Activated CD8-positive, alpha-beta memory T cell treated with anti-CD3 and anti-CD28 coated beads for 4 hours (primary cell): ENCODE measurements around the gene NTNG1.
"Not testable (repeated sequence)": the region's sequence is repeated elsewhere in the genome, so short reads cannot be mapped to it uniquely, and the experiment has no call there.

ENCODE experiments used
- DNase-seq, 2 donors: peaks; one replicate each; pipeline ENCODE4 v3.0.0-alpha.2; 2020; ENCODE audit warnings: low read depth in 2 of 2

The NTNG1 gene

DNA sequence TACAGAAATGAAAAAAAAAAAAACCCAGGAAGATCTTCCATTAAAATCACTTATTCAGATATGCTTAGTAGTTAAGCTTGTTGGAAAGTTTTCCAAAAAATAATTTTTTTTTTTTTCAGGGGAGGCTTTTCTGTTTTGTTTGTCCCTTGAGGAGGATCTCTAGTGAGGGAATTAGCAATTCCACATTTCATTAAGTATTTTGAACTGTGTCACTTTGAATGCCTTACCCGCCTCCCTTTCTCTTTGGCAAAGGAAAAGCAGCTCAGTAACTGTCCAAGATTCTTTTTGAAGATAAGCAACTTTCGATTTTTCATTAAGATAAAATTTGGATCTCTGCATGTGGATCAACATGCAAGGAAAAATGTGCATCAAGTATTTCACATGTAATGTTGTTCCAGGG lies 1.8 kb downstream of the NTNG1 start:
- no peak for DNase-seq

DNA sequence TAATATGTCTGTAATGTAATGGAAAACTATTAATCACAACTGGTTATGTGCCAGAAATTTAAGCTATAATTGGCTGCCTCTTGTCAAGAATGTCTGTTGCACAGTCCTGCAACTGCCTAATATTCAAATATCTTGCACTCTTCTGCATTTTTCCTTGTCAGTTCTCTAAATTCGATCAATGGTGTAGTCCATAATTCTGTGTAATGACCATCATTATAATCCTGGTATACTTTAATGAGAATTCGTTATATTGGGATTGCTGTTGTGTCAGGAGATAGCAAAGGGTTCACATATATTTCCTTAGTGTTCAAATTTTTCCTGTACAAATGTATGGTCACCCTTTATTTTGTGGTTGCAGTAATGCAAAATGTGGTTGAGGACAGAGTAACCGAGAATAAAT lies 4.8 kb downstream of the NTNG1 start:
- DNase-seq, result no peak

DNA sequence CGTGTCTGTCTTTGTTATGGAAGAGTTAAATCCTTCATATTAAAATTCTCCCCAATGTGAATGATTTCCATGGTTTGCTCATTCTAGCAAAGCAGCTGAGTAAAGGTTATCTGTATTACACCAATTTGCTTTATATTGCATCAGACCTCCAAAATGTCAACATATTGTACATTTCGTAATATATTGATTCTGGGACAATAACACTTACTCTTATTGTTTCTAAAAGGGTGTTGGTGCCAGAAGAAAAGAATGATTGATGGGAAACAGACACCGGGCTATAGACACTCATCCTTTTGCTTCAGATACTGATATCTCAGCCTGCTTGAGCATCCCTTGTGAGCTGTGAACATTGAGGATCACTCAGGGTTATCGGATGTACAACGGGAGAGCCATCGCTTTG lies 7.0 kb downstream of the NTNG1 start:
- no peak for DNase-seq

DNA sequence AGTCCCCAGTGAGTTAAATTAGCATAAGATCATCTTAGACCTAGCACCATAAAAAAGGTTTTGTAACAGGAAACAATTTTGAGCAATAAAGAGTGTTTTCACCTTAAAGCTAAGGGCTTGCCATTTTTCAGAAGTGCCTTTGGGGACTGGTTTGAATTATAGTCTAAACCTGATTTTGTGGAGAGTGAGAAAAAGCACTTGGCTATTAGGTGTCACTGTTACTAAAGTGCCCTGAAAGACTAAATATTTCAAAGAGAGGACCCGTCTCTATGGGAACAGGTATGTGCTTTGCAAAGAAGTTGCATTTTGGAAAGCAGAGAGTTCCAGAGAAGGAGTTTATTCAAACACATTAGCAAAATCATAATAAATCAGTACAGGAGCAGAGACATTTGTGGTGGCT lies 9.1 kb downstream of the NTNG1 start:
- no peak for DNase-seq

DNA sequence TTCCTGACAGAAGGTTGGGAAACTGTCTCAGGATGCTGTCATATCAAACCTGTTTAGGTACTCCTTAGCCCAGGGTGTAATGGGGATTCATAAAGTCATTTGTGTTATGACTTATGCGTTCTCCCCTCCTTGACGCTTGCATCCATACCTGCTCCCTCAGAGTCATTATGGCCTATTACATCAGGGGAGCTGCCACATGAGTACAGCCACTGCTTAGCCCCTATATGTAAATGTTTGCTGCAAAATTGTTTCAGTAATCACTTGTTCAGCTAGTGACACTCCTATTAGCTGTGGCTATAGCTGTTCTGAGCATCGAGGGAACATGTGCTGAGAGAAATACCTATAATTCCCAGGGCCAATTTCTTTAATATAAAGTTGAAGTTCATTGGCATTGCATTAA lies 10.5 kb downstream of the NTNG1 start:
- no peak for DNase-seq

DNA sequence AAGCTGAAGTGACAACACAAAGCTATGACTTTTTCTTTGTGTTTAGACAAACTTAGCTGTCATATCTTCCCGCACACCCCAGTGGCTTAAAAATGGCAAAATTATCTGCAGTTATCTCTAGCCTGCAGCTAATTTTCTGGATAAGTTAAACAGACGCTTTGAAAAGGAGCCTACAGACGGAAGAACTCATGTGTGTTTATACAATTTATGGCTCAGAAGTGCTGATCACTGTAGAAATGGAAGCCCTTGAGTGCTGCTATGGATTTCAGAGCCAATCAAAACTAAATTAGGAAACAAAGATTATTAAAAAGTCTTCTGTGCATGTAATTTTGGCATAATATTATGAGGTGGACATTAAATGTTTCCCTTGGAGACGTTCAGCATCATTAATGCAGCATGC lies 11.6 kb downstream of the NTNG1 start:
- no peak for DNase-seq

DNA sequence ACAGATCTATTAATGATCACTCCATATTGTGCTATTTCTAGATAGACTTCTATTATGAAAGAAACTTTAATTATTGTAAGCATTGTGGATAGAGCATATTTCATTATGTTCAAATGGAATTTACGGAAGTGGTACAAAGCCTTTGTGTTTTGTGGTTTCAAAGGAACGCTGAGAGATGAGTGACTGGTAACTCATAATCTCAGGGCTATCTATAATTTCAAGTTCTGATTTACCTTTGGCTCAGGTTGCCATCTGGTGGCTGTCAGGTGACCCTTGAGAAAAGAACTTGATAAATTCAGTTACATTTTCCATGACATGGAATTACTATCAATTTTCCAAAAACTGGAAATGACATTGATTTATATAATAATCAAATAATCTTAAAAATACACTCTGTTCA lies 12.2 kb downstream of the NTNG1 start:
- no peak for DNase-seq

DNA sequence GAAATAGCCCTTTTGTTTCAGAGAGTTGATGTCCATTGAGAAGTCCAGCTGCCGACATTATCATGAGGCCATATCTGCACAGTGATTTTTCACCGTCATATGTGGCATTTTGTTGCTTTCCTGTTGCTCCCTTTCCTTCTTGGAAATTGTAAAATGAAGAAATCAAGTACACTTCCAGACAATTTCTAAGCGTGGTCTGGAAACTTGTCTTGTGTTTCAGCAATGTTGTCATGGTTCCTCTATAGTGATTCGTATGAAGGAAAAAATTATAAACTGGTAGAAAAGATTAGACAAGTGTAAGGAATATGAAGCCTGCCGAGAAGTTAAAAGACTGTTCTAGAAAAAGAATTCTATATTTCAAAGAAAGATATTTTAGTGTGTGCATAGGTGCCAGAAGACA lies 17.7 kb downstream of the NTNG1 start:
- DNase-seq, result no peak

DNA sequence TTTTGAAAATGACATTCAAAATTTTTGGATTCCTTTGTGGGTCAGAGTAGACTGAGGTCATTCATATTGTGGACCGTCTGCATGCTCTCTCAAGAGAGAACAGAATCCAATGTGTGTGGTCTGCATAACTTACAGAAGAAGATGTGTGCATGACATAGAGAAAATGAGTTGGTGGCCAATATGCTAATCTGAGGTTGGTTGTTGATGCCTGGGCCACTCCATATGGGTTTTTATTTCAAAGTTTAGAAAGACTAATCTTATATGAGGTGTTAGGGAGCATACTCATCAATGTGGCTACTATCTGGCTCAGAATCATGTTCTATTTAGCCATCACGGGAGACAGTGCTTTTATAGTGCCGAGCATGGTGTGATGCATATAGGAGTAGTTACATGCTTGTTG lies 18.2 kb downstream of the NTNG1 start:
- no peak for DNase-seq

DNA sequence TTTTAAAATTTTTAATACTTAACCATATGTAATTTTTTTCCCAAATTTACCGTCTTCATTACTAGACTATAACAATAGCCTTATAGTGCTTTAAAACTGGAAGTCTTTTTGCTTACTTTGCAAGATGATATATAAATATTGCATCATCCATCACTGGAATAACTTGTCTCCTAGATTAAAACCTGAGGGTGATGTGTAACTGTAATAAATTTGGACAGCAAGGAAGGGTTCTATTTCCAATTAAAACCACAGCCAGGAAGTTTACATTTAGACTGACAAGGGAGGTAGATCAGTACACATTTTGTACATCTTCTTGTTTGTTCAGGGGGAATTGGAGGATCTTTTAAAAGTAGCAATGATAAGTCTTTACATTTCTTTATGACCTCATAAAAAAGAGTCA lies 21.9 kb downstream of the NTNG1 start:
- no peak for DNase-seq

DNA sequence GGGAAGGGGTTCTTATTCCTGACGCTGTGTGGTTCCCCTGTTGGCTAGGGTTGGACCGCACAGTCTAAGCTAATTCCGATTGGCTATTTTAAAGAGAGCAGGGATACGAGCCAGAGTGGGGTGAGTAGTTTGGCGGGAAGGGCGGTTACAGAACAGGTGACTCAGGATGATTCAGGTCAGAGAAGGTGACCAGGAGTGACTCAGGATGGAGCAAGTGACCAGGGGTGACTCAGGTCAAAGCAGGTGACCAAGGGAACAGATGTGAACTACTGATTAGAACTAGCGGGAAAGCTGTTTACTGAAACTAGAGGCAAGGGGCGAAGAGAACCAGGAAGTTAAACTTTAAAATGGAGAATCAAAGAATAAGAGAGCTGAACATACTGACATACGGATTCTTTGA lies 24.1 kb downstream of the NTNG1 start:
- not testable (repeated sequence) for DNase-seq

DNA sequence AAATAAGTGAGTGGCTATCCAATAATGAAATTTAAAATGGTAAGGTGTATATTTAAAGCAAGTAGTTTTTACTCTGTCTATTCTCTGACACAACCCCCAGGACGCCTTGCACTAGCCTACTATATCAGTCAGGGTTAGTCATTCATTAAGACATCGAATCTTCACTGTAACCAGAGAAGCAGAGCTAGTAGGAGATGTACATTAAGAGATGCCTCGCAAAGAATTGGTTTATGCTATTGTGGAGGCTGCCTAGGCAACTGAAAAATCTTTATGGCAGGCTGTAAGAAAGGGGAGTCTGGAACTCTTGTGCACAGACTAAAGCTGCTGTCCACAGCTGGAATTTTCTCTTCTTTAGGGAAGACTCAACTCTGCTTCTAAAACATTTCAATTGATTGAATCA lies 28.8 kb downstream of the NTNG1 start:
- no peak for DNase-seq

DNA sequence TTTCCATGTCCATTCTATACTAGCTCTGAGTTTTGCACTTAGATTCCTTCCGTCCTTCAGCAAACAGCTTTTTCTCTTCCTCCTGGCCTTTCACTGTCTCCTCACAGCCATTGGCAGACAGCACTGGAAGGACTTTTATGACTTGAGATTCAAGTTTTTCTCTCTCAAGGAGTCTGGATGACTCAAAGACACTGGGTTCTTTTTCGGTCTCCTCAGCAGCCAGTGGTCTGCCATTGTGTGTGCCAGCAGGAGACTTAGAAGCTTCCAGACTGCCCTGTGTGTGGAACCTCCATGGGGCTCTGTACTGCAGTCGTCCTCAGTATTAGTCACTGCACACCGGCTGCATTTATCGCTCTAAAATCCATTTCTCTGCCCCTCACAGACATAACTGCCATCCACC lies 30.5 kb downstream of the NTNG1 start:
- no peak for DNase-seq

DNA sequence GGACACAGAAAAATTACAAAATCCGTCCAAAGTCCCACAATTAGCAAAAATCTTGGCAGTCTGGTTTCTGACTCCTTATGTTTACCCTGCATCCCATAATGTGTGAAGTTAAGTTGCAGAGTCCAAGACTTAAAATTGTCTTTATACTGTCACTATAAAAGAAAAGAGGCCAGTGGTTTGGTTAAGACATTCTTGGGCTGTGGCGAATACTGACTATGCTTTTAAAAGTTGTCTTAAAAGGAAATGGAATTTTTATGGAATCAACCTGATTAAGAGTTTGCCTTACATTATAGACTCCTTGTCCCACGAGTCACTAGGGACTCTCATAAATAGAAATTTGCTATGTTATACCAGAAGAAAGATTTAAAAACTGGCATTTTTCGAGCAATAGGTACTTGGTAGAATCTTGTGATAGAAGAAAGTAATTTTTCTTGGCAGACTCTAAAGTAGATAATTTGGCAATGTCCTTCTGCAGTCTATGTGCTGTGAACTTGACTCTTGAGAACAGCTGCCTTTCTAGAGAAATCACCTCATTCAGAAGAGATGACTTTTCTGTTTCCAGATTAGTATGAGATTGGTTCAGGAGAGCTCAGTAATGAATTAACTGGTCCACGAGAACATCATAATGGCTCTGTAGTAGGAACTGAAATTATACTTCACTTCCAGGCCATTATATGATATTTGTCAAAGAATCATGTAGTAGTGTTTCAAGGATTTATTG lies 31.8 kb downstream of the NTNG1 start:
- no peak for DNase-seq

DNA sequence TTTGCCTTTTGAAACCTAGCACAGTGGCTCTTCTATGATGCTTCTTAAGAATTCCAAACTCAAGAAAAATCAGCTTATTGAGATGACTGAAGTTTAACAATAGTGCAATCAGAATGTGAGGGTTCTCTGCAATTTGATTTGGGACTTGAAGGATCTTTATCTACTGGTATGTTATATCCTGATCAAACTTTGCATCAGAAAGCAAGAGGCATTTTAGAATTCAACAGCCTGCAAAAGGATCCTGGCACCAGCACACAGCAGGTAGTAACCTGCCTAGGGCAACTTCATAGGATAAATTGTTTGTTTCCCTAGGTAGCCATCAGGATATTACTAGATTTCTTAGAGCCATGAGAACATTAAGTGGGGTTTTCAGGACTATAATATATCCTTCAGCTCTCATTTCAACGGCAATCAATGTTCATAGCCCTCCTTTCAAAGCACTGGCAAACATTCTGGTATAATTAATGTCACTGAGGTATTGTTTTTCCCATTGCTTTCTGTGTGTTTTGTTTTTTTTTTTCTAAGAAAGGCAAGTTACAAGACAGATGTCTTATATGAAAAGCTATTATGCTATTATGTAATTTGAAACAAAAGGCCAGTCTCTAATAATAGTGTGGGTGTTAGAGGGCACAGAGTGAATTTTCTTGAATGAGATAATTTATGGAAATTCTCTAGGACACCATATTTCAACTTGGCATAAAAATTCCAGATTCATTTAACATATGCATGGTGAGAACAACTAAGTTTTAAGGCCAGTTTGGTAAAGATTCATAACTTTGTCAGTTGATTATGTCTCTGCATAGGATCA lies 34.5 kb downstream of the NTNG1 start:
- no peak for DNase-seq

DNA sequence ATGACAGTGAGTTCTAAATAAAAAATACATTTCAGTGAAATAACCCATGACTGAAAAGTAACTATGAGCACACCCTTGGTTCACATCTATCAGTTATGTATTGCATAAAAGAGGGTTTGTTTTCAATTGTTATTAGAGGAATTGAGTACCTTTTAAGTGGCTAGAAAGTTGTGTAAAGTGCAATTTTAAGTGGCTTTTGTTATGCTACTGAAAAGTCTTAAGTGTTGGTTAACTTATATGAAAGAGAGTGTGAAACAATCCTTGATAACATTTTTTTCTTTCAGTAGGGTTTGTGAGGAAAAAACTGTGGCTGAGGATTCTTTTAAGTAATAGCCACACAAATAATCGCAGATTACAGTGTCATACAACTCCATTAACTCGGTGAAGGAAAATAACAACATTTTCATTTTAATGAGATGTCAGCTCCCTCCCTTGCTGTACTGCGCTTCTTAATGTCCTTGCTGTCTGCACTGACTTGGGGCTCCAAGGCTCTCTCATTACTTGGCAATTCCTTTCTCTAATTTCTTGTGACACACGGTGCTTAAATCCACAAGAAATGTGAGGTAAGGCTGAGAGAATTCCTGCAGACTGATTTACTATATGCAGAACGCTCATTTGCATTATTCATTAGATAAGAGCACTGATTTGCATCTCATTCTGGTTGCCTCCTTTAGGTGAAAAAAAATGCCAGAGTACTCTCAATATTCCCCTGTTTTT lies 40.6 kb downstream of the NTNG1 start:
- DNase-seq, result no peak

DNA sequence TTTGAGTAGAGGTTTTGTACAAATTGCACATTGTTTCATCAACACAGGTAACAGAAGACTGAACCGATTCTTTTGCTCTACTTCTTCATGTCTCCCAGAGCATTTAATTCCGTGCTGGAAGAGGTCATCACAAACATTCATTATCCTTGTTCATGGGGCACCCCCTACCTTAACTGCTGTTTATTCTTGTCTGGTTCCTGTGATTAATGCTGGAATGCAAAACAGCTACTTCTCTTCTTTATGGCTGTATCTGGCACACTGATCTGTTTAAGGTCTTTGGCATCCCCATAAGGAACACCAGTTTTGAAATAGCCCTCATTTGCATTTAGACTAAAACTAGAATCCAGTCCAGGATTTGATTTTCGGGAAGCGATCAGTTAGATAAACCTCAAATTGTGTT lies 42.2 kb downstream of the NTNG1 start:
- no peak for DNase-seq

DNA sequence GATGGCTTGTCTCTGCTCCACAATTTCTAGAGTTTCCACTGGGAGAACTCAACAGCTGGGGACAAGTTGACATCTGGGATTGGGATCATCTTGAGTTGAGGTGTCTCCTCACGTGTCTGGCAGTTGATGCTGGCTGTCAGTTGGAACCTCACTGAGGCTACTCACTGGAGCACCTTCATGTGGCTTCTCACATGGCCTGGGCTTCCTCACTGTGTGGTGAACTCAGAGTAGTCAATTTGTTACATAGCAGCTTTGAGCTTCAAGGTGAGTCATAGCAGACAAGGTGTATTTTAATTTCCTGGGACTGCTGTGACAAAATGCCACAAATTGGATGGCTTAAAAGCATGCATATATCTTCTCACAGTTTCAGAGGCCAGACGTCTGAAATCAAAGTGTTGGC lies 44.0 kb downstream of the NTNG1 start:
- no peak for DNase-seq

DNA sequence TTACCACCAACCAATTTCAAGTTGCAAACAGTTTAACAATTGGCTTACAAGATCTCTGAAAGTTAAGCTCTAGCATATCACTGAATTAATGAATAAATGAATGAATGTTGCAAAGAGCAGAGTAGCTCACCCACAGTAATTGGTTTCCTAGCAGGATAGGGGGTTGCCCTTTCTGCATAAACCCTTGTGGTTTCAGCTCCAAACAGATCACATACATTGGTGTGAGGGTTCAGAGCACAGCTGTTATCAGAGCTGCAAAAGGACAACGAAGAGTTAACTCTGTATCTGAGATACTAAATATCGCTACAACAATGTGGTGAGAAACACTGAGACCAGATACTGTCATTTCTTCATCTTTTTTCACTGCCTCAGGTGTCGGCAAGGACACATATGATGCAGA lies 46.6 kb downstream of the NTNG1 start:
- DNase-seq, result no peak

DNA sequence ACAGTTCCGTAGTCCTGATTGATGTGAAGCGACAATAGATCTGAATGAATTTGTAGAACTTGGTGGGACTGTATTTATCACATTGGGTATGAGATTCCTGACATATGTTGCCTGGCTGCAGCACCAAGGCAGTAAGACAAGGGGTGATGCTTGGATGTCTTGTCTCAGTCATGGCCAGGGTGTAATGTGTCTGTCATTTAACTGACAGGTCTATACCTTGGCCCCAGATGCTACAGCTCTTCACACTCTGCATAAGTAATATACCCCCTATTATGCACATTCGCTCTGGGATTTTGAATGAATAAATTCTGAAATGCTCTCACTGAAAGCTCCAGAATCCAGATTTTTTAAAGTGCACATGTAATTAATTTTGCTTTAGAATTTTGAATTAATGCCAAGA lies 47.3 kb downstream of the NTNG1 start:
- DNase-seq, result no peak

DNA sequence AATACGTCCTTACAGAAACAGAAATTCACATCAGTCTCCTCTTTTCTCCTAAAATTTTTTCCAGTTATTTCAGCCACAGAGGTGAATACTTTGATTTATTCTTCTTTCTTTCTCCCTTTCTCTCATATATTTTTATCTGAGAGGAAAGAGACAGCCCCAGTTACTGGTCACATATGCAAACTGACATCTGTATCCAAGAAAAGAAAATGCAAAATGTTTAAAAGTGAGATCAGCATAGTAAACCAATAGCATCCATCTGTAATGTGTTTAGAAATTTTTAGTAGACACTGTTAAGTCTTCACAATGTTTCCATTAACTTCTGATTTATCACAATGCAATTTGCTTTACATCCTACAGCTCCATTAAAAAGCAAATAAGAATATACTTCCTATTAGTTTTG lies 53.5 kb downstream of the NTNG1 start:
- DNase-seq, result no peak

DNA sequence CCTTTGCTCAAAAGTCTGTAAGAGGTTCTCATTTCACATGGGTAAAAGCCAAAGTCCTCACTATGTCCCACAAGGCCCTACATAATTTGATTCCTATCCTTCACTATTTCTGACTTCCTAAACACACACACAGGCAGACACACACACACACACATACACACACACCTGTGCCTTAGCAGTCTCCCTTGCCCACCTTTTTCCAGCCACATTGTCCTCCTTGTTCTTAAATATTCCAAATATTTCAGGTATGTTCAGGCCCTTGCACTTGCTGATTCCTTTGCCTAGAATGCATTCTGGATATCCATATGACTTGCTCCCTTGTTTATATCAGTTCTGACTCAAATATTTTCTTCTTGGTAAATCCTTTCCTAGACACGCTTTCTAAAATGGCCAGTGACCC lies 54.6 kb downstream of the NTNG1 start:
- DNase-seq, result no peak

DNA sequence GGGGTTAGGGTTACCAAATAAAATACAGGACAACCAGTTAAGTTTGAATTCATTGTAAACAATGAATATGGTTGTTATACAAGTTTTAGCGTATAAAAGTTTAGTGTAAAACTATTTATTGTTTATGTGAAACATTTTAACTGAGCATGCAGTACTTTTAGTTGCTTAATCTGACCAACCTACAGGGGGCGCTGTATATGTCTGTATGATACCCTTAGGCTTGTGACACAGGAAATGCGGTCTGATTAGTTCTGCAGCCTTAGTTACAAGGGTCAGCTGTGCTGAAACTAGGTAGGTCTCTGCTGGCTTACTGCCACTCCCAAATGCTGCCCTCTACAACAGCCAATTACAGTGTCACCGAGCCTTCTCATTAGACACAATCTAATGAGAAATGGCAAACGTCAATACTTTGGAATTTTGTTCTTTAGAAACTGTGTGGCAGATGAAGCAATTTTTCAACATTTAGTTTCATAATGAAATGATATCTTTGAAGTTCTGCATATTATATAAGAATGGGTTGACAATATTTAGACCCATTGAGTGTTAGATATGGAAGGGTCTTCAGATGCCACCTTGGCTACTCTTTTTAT lies 56.2 kb downstream of the NTNG1 start:
- no peak for DNase-seq
